AG04449 (cell line): Measurements from ENCODE around the gene GPR55.

ENCODE experiments used
- CTCF ChIA-PET: fragments of 350-600 bp; formaldehyde crosslinking; extraction: SDS; loops from one replicate; lab custom pipeline; 2021; ENCODE audit warnings: antibody characterized with exemption; lab: Yijun Ruan, JAX
- POLR2A ChIA-PET: fragments of 400-600, 350-600 bp; formaldehyde crosslinking; extraction: SDS; loops from one replicate; lab custom pipeline; 2020; ENCODE audit warnings: antibody characterized with exemption, inconsistent platforms; lab: Yijun Ruan, JAX
- DNase-seq: peaks from one replicate; pipeline ENCODE4 v3.0.0-alpha.2; 2010; ENCODE audit warnings: low read depth, low spot score
- H3K4me3 ChIP-seq: 2 replicates; pipeline ENCODE4 v1.5.1; 2011; ENCODE audit warnings: low read depth, mild to moderate bottlenecking, control low read depth, low read length
- CTCF ChIP-seq: IDR thresholded peaks from one replicate; pipeline ENCODE4 v1.5.1; 2011; ENCODE audit warnings: mild to moderate bottlenecking, moderate library complexity, low read length, control low read depth, inconsistent platforms; ENCODE audit not compliant: insufficient read depth; ENCODE audit errors: missing control alignments

Gene GPR55

GRCh38 chr2:230906471-230907230 lies 18.4 kb downstream of the GPR55 start:
- ChIA-PET POLR2A (no interaction called here), CTCF (interaction anchor here (1.1 to 15.7 kb wide), 4 partner anchors 49 to 146 kb away, joined by 3 to 330 read pairs (median 4); no protein-coding TSS in a partner anchor)
- no peak overlapping the region for H3K4me3 ChIP-seq
- no peak for TF ChIP-seq CTCF
- DNase-seq: no peak

GRCh38 chr2:230905448-230906421 lies 19.3 kb downstream of the GPR55 start:
- ChIA-PET CTCF (interaction anchor here (1.1 to 15.7 kb wide), 5 partner anchors 50 to 147 kb away, joined by 3 to 330 read pairs (median 4); no protein-coding TSS in a partner anchor), POLR2A (no interaction called here)
- TF ChIP-seq CTCF: no peak
- DNase-seq: no peak
- H3K4me3 ChIP-seq: no peak overlapping the region

- TF ChIP-seq CTCF: no peak
- CTCF ChIA-PET: interaction anchor here (1.3 to 15.7 kb wide), 4 partner anchors 11 to 508 kb away, joined by 4 to 330 read pairs (median 12); no protein-coding TSS in a partner anchor
- DNase-seq: no peak
- no peak overlapping the region for H3K4me3 ChIP-seq
- POLR2A ChIA-PET: no interaction called here
Observed at GRCh38 chr2:230904856-230905447, 20.1 kb downstream of the GPR55 start.

- ChIA-PET CTCF (interaction anchor here (1.0 to 15.7 kb wide), 12 partner anchors 9 to 509 kb away, joined by 3 to 330 read pairs (median 4); partner anchors contain the start of genes GPR55 and PSMD1), POLR2A (no interaction called here)
- no peak overlapping the region for H3K4me3 ChIP-seq
- DNase-seq: no peak
- no peak for TF ChIP-seq CTCF
Observed at GRCh38 chr2:230903231-230904150, 21.6 kb downstream of the GPR55 start.

GRCh38 chr2:230902180-230902899 lies 22.7 kb downstream of the GPR55 start:
- peak; percentile 10 for DNase-seq
- ChIA-PET POLR2A (no interaction called here), CTCF (interaction anchor here (0.6 to 15.7 kb wide), 26 partner anchors 10 to 551 kb away, joined by 3 to 330 read pairs (median 4); partner anchors contain the start of genes PSMD1 and SPATA3)
- no peak overlapping the region for H3K4me3 ChIP-seq
- peak; percentile 96 for TF ChIP-seq CTCF
